NT2/D1 (cell line): ENCODE measurements around the gene CD300C.

ENCODE experiments used
- SUZ12 ChIP-seq: IDR thresholded peaks from 2 replicates; pipeline ENCODE4 v1.6.1; 2011; ENCODE audit not compliant: insufficient read length, insufficient read depth; ENCODE audit errors: extremely low read depth
- YY1 ChIP-seq: IDR thresholded peaks from 2 replicates; pipeline ENCODE4 v1.6.1; 2011; ENCODE audit not compliant: insufficient read length, insufficient read depth

DNA sequence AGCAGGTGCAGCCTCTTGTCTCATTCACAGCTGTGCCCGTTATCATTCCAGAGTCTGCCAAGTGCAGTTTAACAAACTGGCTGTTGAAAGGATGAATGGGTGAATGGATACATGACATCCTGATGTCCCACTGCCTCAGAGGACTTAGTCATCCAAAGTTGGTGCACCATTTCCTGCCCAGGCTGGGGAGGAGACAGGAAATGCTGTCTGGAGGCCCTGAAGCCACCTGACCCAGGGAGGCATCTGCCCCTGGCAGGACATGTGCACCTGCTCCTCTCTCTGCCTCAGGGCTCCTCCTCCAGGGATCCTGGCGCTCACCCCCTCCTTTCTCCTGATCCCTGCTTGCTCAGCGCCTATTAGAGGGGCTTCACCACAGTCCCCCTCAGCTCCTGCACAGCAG is 1.8 kb upstream of the CD300C start:
- TF ChIP-seq YY1 (no peak), SUZ12 (no peak)
